CD4-positive, alpha-beta T cell treated with Interleukin-12 subunit alpha and Interleukin-12 subunit beta, for 1 hour (primary cell): ENCODE measurements around the gene TMSB4X.
A peak's percentile ranks its signal among the peaks of the same experiment; 100 is the strongest.
"Not testable (repeated sequence)": the region's sequence is repeated elsewhere in the genome, so short reads cannot be mapped to it uniquely, and the experiment has no call there.

ENCODE experiments used
- DNase-seq: peaks from one replicate; pipeline ENCODE4 v3.0.0-alpha.2; 2020

TMSB4X gene

DNA sequence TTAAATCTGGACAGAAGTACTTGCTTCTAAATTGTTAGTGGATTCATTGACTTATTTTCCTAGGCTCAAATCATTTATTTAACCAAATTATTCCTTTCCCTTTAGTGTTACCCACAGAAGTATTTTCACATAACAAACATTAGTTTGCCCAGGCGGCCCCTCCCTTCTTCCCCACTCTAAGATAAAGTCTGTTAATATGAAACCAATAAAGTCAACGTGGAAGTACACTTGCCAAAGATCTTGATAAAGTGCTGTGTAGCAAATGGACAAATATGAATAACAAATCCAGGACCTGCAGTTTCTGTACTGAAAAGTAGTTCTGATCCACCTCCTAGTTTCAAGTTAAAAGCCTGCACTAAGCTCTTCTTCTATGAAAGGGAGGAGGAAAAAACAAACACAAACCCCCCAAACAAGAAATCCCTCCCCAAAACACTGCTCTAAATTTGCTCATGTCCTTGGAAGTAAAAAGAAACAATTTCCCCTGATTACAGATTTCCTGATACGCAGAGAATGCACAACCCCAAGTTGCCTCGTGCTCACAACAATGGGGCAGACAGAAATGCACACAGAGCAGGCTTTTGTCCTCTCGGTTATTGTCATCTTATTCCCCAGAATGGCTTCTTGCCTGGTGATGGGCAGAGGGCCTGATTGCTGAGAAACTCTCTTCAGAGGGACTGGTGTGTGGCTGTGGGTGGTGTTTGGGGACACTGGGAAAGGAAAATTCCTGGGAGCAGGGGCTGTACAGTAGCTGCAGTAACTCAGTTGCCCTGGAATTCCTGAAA is 23.2 kb downstream of the TMSB4X start:
- no peak for DNase-seq

DNA sequence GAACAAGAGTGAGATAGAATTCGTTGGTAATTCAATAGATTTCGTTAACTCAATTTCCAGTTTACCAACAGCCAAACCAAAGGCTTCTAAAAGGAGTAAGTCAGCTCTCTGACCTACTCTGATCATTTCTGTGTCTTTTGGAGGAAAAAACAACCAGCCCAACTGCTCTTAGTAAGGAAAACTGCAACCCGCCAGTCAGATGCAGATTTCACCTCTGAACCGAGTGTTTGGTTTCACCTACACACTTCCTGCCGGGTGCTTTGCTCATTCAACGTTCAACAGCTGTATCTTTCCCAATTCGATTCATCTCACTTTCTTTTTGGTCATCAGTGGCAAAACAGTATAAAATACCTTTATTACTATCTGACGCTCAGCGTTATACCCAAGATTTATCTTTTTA is 24.5 kb downstream of the TMSB4X start:
- DNase-seq = peak; percentile 60

DNA sequence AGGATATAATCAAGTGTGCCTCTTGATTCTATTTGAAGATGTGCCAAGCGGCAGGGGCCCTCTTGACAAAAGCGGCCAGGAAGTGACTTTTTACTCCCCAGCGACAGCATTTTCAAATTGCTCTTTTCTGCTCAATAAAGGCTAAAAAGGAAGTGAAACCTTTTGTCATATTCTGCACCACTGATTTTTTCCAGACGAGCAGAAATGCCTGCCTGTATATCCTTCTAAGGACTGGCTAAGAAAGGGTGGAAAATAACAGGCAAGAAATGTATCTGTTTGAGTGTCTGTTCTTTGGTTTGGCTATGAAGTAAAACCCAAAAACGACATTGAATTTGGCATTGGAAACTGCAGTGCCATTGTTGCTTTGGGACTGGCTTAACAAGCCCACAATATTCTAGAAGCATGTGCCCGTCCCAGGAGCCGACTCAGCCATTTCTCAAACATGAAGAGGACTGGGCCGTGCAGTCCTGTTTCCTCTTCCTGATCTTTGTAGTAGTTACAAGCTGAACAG is 25.4 kb downstream of the TMSB4X start:
- DNase-seq = peak; percentile 54

DNA sequence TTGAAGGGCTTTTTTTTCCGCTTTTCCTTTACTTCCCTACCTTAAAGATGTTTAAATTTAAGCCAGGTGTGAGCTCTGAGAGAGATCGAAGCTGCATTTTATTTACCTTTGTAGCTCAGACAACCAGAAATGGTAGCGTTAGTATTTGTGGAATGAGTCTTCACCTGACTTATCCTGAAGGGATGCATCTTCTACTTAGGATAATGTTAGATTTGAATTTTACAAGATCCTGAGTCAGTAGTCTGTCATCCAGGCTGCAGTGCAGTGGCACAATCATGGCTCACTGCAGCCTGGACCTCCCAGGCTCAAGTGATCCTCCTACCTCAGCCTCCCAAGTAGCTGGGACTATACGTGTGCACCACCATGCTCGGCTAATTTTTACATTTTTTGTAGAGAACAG is 26.2 kb downstream of the TMSB4X start:
- DNase-seq = no peak

DNA sequence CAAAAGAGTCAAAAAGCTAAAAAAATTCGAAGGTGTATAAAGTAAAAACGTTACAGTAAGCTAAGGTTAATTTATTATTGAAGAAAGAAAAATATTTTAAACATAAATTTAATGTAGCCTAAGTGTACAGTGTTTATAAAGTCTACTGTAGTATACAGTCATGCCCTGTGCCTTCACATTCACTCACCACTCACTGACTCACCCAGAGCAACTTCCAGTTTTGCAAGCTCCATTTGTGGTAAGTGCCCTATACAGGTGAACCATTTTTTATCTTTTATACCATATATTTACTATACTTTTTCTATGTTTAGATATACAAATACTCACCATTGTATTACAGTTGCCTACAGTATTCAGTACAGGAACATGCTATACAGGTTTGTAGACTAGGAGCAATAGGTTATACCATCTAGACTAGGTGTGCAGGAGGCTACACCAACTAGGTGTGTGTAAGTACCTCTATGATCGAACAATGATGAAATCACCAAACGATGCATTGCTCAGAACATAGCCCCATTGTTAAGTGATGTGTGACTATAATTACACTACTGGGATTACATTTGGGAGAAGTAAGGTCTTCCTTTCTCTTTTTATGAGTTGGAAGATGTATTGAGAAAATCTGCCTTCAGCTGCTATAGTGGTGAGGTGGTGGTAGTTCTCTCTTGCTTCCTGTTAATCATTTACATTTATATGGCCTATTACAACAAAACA is 27.2 kb downstream of the TMSB4X start:
- DNase-seq = peak; percentile 39

DNA sequence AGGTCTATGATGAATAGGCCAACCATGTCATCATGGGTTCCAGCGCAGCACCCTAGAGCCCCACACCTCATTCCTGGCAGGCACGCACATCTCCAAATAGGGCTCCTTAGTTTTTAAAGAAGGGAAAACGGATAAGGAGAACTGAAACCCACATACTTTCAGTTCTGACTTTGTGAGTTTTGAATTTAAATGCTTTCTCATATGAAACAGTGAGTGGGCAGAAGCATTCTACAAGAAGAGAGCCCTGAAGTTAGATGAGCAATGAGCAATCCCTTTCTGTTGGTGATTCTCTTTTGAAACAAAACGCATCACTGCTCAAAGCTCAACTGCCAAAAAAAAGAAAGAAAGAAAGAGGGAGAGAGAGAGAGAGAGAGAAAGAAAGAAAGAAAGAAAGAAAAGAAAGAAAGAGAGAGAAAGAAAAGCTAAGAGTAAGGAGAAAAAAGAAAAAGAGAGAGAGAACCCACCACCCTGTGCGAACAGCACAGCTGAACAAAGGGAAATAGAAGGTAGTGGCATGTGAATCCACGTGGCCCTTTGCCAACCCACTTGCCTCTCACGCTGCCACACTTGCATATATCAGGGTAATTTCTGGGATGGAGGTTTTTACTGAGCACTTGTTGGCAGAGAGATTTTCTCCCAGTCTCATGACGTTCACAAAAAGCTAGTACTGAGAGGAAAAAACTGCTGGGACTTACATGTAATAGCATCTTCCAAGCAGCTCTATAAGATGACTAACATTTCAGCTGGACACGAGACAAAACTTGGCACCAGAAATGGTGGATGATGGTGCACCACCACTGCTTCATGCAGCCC is 31.0 kb downstream of the TMSB4X start:
- no peak for DNase-seq

DNA sequence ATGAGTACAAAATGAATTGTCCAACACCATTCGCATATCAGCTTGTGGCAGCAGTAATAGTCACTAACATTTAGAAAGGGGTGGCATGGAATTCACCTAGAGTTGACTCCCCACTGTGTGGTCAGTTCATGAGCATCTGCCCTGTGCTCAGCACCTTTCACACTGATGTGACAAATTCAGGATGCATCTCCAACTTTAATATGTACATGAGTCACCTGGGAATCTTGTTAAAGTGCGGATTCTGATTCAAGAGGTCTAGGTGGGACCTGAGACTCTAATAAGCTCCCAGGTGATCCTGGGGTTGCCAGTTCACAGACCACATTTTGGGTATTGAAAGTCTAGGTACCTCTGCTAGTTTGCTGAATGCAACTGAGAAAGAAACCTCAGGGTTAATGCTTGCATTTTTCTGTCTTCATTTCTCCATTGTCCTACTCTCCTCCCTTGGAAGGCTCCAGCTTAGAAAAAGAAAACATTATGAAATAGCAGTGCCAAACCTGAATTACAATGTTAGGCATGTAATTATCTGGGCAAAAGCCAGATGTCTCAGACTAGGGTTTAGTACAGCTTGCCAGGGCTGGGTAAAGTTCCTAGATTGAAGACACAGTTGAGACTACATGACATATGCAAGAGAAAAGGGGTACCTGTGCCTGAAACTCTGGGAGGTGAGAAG is 32.7 kb downstream of the TMSB4X start:
- no peak for DNase-seq

DNA sequence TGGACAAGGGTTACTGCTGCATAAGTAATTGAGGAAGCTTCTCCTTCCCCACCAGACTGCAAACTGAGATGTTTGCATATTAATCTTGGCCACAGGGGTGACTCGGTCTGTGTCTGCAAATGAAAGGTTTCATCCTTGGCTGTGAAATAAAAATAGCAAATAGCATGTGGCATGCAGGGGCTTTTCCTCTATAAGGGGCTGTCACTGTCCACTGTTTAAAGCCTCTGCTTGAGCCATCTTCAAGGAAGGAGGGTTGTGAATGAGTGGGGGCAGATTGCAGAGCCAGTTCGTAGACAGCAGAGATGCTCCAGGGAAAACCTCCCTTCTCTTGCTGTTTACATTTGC is 33.3 kb downstream of the TMSB4X start:
- no peak for DNase-seq

DNA sequence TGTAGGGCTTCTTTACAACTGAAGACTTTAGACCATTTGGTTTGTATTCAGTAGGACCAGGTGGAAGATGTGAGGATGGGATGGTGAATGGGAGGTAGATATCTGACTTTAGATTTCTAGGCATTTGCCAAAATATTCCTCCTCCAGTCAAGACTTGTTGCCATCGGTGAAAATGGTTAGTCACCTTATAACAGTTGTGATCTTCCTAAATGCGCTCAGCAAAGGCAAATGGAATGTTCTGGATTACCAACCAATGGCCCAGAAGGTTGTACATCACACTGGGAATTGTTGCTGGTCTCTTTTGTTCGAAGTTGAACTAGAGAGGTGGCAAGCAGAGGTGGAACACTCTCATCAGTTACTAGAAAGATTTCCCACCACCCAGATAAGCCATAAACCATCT is 33.9 kb downstream of the TMSB4X start:
- no peak for DNase-seq

DNA sequence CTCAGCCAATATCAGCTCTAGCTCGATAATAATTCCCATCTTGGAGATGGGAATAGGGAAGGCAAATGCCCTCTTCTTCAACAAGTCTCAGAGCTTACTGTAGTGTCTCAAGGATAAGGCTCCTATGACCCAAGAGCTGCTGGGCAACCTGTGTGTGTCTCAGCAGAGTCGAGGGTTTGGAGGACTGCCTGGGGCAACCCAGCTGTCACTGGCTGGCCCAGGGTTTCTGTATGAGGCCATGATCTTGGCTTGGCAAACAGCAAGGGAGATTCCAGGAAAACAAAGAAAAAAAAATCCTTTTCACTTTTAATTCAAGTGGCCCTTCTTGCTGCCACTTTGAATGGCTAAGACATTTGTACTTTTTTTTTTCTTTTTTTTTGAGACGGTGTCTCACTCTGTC is 34.4 kb downstream of the TMSB4X start:
- no peak for DNase-seq

DNA sequence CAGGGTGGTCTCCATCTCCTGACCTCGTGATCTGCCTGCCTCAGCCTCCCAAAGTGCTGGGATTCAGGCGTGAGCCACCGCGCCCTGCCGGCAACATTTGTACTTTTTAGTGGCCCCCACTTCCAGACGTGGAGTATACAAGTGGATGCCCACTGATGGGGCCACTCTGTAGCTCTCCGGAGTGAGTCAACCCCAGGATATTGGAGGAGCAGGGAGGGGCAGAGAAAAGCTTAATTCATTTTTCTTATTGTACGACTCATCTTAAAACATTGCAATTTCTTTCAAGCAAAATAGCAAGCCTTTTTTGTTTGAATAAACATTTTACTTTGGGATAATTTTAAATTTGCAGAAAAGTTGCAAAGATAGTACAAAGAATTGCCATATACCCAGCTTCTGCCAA is 34.9 kb downstream of the TMSB4X start:
- no peak for DNase-seq

DNA sequence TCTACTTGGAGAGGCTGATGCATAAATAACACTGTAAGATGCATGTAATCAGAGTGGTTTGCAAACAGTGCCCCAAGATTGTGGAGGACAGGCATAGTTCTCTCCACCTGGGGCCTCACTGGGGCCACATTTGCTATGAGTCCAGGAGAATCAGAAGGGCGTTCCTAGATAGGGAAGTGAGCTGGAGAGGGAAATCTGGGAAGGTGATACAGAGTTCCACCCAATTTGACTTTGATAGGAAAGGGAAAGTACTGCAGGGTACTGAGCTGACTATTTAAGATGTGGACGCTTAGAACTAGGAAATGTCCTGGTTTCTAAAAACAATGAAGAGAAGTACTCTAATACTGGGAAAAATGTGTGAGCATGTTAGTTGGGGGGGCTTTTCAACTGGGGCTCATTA is 35.6 kb downstream of the TMSB4X start:
- no peak for DNase-seq

DNA sequence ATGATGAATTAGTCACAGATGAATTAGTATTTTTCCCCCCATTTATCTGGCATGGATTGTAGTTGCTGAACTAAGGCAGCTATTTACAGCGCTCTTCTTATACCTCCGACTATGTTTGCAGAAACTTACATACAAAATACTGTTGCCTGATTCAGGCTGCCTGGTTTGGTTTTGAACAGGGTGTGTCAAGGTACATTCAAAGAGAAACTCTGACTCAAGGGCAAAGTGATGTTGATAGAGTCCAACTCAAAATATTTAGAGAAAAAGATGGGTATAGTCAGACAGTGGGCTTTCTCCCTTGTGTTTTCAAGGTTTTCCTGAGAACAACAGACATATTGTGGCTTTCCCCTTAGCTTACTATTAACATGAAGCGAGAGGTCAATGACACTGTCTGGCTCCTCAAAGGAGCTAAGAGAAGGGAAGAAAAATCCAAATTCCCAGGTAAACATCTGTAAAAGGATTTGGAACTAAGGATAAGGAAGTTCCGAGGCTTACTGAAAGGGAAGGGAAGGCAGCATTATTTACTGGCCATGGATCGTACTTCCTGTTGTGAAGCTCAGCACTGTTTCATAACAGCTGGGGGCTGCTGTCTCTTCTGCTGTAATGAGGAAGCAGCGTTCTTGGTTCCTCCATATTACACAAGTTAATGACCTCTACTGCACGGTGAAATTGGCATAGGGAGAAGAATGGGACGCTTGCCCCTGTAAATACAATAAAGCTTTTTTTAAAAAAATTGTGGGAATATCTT is 38.6 kb downstream of the TMSB4X start:
- DNase-seq = peak; percentile 37

DNA sequence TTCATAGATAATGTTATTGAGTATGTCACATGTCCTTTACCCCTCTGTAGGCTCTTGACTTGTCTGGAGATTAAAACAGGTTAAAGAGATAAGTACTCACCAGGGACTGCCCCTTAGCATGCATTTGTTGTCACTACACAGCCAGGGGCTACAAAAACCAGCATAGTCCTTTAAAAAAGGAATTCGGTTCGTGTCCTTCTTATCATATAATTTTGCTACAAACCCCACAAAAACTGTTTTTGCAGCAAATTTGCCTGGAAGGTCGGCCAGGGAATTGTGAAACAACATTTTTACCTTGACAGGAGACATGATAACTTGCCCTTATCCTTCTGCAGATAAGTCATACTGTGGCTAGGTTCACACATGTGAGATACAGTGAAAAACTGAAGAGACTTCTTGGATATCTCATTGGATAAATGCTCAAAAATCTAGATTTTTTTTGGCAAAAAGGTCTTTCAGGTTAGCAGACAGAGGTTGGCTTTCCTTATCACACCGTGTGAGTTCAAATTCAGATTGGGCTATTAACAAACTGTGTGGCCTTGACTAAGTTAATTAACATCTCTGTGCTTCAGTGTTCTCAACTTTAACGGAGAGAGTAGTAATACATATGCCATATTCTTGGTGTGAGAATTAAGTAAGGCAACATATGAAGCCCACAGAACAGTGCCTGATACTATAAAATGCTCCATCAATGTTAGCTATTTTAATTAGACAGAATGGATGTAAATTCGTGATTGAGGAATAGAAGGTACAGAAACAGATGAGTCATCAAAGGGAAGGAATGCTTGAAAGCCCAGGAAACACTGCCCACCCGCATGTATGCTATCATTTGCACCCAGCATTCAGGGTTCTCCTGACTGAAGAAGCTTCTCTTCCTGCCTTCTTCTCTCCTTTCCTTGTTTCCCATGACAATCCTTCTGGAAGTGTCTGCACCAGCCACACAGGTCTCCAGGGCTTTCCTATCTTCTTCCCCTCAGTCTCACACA is 39.5 kb downstream of the TMSB4X start:
- no peak for DNase-seq

DNA sequence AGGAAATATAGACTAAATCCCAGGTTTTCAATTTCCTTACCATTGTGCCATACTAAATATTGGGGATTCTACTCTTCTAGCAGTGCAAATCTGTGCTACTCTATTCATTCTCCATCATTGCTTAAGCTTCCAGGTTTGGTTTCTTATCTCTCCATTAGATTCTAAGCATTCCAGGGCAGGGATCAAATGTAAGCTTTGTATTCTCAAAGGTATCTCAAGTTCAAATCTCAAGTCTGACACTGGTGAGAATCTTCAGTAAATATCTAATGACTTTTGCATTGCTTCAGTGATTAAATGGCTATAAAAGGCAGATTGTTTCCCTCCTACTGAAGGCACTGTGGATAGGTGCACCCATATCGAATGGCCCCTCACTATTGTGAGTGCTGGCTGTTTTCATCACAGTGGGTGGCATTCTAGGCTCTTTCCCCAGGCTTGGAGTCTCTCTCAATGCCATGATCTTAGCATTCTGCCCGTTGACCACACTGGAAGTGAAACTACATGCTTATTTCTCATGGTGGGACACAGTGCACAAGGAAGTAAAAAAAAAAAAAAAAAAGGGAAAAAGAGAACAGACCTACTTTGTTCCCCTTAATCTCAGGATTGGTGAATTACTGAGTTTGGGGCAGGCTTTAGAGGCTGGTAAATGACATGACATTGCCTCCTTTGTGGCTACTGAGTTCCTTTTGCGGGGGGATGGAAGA is 40.8 kb downstream of the TMSB4X start:
- DNase-seq = no peak

DNA sequence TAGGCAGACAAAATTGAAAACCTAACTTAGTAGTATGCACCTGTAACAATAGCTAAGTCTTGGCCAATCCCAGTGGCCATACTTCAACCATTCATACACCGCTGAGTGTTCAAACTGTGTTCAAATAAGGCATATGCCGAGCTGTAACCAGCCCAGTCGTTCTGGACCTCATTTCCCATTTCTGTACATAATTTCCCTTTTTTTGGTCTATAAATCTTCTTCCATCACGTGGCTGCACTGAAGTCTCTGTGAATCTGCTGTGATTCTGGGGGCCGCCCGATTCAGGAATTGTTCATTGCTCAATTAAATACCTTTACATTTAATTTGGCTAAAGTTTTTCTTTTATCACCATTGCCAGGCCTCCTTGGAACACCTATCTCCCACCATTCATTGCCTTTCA is 41.8 kb downstream of the TMSB4X start:
- not testable (repeated sequence) for DNase-seq

DNA sequence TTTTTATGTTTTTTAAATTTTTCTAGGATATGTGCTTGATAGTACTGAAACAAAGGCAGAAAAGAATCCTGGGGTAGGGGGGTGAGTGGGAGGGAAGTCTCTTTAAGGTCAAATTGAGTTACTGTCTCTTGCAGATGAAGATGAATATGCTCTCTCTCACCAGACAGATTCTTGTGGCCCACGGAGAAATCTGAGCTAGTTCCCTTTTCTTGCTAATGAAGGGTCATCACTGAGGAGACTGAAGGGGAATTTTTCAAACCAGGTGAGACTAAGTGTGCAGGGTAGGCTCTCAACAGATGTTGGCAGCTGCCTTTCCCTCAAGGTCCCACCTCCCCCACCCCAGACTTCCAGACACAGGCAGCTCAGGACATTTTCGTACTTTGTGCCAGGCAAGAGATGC is 48.0 kb downstream of the TMSB4X start:
- no peak for DNase-seq

DNA sequence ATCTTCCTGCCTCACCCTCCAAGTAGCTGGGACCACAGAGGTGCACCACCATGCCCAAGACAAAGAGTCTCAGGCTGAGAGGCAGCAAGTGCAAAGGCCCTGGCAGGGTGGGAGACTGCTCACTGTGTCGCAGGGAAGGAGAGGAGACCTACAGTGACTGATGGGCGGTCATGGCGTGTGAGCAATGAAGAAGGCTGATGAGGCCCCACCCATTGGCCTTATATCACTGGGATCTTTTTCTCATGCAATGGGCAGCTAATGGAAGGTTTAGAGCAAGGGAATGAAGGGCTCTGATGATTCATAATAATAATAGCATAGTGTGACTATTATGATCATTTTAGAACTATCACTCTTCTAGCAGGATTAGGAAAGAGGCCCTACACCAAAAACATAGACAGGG is 48.7 kb downstream of the TMSB4X start:
- DNase-seq = no peak

DNA sequence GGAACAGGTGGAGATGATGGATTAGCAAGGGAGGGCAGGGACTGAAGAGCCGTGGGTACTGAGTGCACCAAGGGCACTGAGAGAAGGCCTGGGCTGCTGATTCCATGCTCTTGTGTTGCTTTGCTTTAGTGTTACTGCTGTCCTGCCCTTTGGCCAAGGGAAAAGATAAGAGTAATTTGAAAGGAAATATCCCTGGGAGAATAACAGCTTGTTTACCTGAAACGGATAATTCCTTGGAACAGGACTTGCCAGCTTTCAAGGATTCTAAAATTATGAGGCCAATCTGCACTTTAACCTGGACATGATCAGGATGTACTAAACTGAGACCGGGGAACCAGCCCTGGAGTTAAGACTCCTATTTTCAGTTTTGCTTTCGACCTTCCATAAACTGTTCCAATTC is 49.1 kb downstream of the TMSB4X start:
- no peak for DNase-seq

DNA sequence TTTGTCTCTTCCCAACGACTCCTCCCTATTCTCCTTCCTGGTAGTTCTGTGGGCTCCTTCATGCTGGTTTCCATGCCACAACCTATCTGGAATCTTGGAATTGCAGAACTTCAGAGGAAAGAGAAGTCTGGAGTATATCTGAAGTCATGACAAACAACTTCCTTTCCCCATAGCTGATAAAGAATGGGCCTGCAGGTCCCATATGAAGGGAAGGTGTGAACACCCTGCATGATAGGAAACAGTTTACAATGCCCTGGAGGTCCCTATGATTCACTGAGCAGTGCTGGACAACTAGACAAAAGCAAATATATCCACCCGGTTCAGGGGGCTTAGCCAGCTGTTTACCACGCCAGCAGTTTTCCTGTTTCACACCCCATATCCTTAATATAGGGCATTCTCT is 50.1 kb downstream of the TMSB4X start:
- DNase-seq = no peak
